ENCODE data around the gene ANK3. TPM values are rescaled to one million over a fixed set of nuclear protein-coding genes. Genes with fewer than 3 reads are reported as not detected.

The ANK3 gene
- polyA plus RNA-seq, 1 experiment: 1.6 TPM

DNA sequence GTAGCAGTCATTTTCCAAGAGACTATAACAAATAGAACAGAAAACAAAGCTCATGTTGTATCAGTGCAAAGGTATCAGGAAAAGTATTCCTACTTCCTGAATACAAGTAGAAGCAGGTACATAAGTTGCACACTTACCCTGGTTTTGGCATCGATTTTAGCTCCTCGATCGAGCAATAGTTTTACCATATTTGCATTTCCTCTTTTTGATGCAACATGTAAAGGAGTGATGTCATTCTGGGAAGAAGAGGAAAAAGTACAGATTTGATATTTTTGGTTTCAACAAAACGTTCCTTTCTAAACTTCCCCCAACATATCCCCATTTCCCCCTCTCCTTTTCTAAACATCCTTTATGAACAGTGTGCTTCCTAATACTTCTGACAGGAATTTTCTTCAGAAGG lies 155.1 kb downstream of the ANK3 start:
- no peaks in the 10 kb centered on the region for H3K9me3 ChIP-seq (ENCODE audit: control insufficient read depth, insufficient read depth, low read length)
- no peak overlapping the region for H3K4me3 ChIP-seq (ENCODE audit: low read depth, low read length)
- no peaks in the 10 kb centered on the region for H3K27me3 ChIP-seq (ENCODE audit: control insufficient read depth, insufficient read depth, low read length)
- DNase-seq (ENCODE audit: low read depth, low spot score): no peak
- POLR2A ChIA-PET: no interaction called here
- H3K27ac ChIP-seq (ENCODE audit: low read depth, low read length): no peak overlapping the region
- TF ChIP-seq, protein P1, sequence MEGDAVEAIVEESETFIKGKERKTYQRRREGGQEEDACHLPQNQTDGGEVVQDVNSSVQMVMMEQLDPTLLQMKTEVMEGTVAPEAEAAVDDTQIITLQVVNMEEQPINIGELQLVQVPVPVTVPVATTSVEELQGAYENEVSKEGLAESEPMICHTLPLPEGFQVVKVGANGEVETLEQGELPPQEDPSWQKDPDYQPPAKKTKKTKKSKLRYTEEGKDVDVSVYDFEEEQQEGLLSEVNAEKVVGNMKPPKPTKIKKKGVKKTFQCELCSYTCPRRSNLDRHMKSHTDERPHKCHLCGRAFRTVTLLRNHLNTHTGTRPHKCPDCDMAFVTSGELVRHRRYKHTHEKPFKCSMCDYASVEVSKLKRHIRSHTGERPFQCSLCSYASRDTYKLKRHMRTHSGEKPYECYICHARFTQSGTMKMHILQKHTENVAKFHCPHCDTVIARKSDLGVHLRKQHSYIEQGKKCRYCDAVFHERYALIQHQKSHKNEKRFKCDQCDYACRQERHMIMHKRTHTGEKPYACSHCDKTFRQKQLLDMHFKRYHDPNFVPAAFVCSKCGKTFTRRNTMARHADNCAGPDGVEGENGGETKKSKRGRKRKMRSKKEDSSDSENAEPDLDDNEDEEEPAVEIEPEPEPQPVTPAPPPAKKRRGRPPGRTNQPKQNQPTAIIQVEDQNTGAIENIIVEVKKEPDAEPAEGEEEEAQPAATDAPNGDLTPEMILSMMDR (IDR thresholded peaks at IDR 0.05; ENCODE audit: low read depth, low read length): no peak
- CTCF ChIA-PET: interaction anchor here (0.6 to 1.3 kb wide), 4 partner anchors 9 to 133 kb away, joined by 3 to 5 read pairs (median 4); no protein-coding TSS in a partner anchor

DNA sequence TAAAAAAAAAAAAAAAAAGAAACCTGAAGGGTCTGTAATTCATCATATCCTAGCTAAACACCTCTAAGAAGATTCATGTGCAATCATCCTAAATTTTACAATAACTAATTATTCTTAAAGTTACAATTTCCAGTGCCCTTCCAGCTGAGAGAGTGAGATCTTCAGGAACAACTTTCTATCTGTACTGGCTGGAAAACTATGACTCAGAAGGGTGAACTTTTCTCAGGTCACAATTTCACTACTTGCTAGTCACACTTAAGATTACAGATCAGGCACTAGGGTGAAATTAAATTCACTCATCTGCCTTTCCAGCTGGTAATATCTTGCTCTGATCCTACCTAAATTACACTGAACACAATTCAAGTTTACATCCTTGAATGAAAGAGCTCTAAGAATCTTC lies 158.8 kb downstream of the ANK3 start:
- ChIA-PET POLR2A (no interaction called here), CTCF (no interaction called here)
- TF ChIP-seq, protein P1 (IDR thresholded peaks at IDR 0.05; ENCODE audit: low read depth, low read length): no peak
- Histone ChIP-seq H3K9me3 (ENCODE audit: control insufficient read depth, insufficient read depth, low read length) (no peaks in the 10 kb centered on the region), H3K27me3 (ENCODE audit: control insufficient read depth, insufficient read depth, low read length) (no peaks in the 10 kb centered on the region), H3K27ac (ENCODE audit: low read depth, low read length) (no peak overlapping the region), H3K4me3 (ENCODE audit: low read depth, low read length) (no peak overlapping the region)
- no peak for DNase-seq (ENCODE audit: low read depth, low spot score)

DNA sequence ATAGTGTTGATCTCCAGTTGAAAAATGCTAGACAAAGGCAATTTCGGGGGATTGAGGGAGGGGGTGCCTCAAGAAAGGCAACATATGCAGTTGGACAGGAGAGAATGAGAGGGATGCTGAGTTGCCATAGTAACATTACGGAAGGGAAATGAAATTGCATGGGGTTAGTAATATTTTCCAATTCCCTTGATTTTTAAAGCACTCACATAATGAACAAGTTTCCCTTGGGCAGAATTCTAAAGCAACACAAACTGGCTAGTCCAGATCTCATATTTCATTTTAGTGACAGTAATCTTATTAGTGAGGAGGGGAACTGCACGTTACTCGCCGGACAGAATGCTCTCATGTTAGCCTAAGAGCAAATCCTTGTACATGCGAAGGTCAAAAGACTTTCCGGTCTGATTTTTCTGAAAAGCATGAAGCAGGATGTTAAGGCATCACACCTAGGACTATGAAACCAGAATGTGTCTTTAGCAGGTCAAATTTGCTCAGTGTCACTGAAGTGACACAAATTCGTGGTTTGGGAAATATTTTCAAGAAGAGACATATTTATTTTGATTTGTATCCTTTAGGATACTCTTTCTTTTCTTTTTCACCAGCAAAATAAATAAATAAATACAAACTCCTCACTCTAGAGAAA lies 165.5 kb downstream of the ANK3 start:
- Histone ChIP-seq H3K27me3 (ENCODE audit: control insufficient read depth, insufficient read depth, low read length) (no peaks in the 10 kb centered on the region), H3K27ac (ENCODE audit: low read depth, low read length) (no peak overlapping the region), H3K9me3 (ENCODE audit: control insufficient read depth, insufficient read depth, low read length) (no peaks in the 10 kb centered on the region), H3K4me3 (ENCODE audit: low read depth, low read length) (no peak overlapping the region)
- TF ChIP-seq, protein P1 (IDR thresholded peaks at IDR 0.05; ENCODE audit: low read depth, low read length): no peak
- ChIA-PET CTCF (interaction anchor here (1.1 to 3.2 kb wide), 6 partner anchors 10 to 210 kb away, joined by 3 to 16 read pairs (median 6); no protein-coding TSS in a partner anchor), POLR2A (interaction anchor here (0.6 kb wide), 1 partner anchor 1474 kb away, joined by 3 read pairs; no protein-coding TSS in a partner anchor)
- DNase-seq (ENCODE audit: low read depth, low spot score): no peak

DNA sequence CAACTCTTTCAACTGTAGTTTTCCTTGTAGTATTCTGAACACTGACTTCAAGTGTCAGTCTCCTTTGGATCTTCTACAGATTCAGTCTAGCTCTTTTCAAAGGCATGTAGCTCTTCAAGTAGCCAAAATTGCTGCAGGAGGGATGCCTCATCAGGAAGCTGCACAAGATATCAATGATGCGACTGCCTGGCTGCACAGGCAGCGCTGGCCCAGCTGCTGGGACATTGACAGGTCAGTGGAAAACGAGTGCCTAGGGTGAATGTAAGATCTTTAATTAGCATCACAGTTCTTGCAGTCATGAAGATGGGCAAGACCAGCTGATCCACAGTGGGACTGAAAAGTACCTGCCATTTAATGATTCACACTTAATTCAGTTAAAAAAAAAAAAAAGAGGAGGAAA lies 167.6 kb downstream of the ANK3 start:
- H3K9me3 ChIP-seq (ENCODE audit: control insufficient read depth, insufficient read depth, low read length): no peaks in the 10 kb centered on the region
- DNase-seq (ENCODE audit: low read depth, low spot score): no peak
- POLR2A ChIA-PET: no interaction called here
- CTCF ChIA-PET: interaction anchor here (1.1 kb wide), 1 partner anchor 13 kb away, joined by 6 read pairs; no protein-coding TSS in a partner anchor
- no peak overlapping the region for H3K4me3 ChIP-seq (ENCODE audit: low read depth, low read length)
- H3K27me3 ChIP-seq (ENCODE audit: control insufficient read depth, insufficient read depth, low read length): no peaks in the 10 kb centered on the region
- TF ChIP-seq, protein P1 (IDR thresholded peaks at IDR 0.05; ENCODE audit: low read depth, low read length): no peak
- H3K27ac ChIP-seq (ENCODE audit: low read depth, low read length): no peak overlapping the region

DNA sequence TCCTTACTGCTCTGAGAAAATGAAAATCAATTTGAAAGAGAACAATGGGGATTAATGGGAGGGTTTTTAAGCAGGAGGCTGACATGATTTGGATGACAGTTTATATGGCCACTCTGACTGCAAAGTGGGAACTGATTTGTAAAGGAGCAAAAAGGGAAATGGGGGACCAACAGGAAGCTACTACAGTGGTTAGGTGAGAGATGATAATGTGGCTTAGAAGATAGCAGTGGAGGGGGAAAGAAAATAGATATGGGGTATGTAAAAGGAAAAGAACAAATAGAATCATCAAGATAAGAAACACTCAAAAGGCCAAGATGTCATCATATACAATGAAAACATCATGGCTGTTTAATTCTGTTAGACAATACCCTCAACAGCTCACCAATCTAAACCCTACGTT lies 177.5 kb downstream of the ANK3 start:
- DNase-seq (ENCODE audit: low read depth, low spot score): no peak
- POLR2A ChIA-PET: interaction anchor here (0.5 to 0.7 kb wide), 3 partner anchors 110 to 1411 kb away, joined by 3 to 10 read pairs (median 6); no protein-coding TSS in a partner anchor
- TF ChIP-seq, protein P1 (IDR thresholded peaks at IDR 0.05; ENCODE audit: low read depth, low read length): no peak
- H3K27me3 ChIP-seq (ENCODE audit: control insufficient read depth, insufficient read depth, low read length): no peaks in the 10 kb centered on the region
- no peak overlapping the region for H3K4me3 ChIP-seq (ENCODE audit: low read depth, low read length)
- H3K9me3 ChIP-seq (ENCODE audit: control insufficient read depth, insufficient read depth, low read length): no peaks in the 10 kb centered on the region
- CTCF ChIA-PET: interaction anchor here (0.7 to 9.0 kb wide), 10 partner anchors 9 to 1021 kb away, joined by 3 to 182 read pairs (median 4); no protein-coding TSS in a partner anchor
- no peak overlapping the region for H3K27ac ChIP-seq (ENCODE audit: low read depth, low read length)
